ENCODE data around the gene AHCYL2.
"Not testable (repeated sequence)": the region's sequence is repeated elsewhere in the genome, so short reads cannot be mapped to it uniquely, and the experiment has no call there.

The AHCYL2 gene

GRCh38 chr7:129456421-129456820, 231.6 kb downstream of the AHCYL2 start:
- DNase-seq (ENCODE audit: low read depth), result no peak

GRCh38 chr7:129457101-129457500, 232.3 kb downstream of the AHCYL2 start:
- no peak for DNase-seq (ENCODE audit: low read depth)

- no peak for DNase-seq (ENCODE audit: low read depth)
Observed at GRCh38 chr7:129458171-129458570, 233.3 kb downstream of the AHCYL2 start.

GRCh38 chr7:129461809-129462208, 237.0 kb downstream of the AHCYL2 start:
- DNase-seq (ENCODE audit: low read depth), result no peak

GRCh38 chr7:129462420-129462819, 237.6 kb downstream of the AHCYL2 start:
- no peak for DNase-seq (ENCODE audit: low read depth)

- DNase-seq (ENCODE audit: low read depth), result no peak
Observed at GRCh38 chr7:129464194-129464593, 239.4 kb downstream of the AHCYL2 start.

GRCh38 chr7:129465080-129465479, 240.2 kb downstream of the AHCYL2 start:
- DNase-seq (ENCODE audit: low read depth), result no peak

- DNase-seq (ENCODE audit: low read depth), result no peak
Observed at GRCh38 chr7:129466796-129467195, 242.0 kb downstream of the AHCYL2 start.

- no peak for DNase-seq (ENCODE audit: low read depth)
Observed at GRCh38 chr7:129468087-129468486, 243.3 kb downstream of the AHCYL2 start.

GRCh38 chr7:129468547-129468946, 243.7 kb downstream of the AHCYL2 start:
- DNase-seq (ENCODE audit: low read depth), result no peak

- no peak for DNase-seq (ENCODE audit: low read depth)
Observed at GRCh38 chr7:129469930-129470329, 245.1 kb downstream of the AHCYL2 start.

GRCh38 chr7:129470411-129470810, 245.6 kb downstream of the AHCYL2 start:
- DNase-seq (ENCODE audit: low read depth), result no peak

- DNase-seq (ENCODE audit: low read depth), result no peak
Observed at GRCh38 chr7:129471402-129471827, 246.6 kb downstream of the AHCYL2 start.

GRCh38 chr7:129475931-129476330, 251.1 kb downstream of the AHCYL2 start:
- not testable (repeated sequence) for DNase-seq (ENCODE audit: low read depth)

GRCh38 chr7:129476398-129476797, 251.6 kb downstream of the AHCYL2 start:
- not testable (repeated sequence) for DNase-seq (ENCODE audit: low read depth)
